Measurements from ENCODE around the gene CCDC158.
"Not testable (repeated sequence)": the region's sequence is repeated elsewhere in the genome, so short reads cannot be mapped to it uniquely, and the experiment has no call there.

Gene CCDC158

GRCh38 chr4:76430519-76431388 is 9.8 kb upstream of the CCDC158 start:
- DNase-seq (ENCODE audit: low spot score) = peak; percentile 65

GRCh38 chr4:76429636-76430035 is 8.7 kb upstream of the CCDC158 start:
- no peak for DNase-seq (ENCODE audit: low spot score)

GRCh38 chr4:76426272-76426671 is 5.3 kb upstream of the CCDC158 start:
- no peak for DNase-seq (ENCODE audit: low spot score)

- not testable (repeated sequence) for DNase-seq (ENCODE audit: low spot score)
These were observed 2.2 kb upstream of the CCDC158 start for GRCh38 chr4:76423159-76423558.

- no peak for DNase-seq (ENCODE audit: low spot score)
These were observed 666 bp downstream of the CCDC158 start for GRCh38 chr4:76420188-76420761.

GRCh38 chr4:76410636-76411035 is 10.3 kb downstream of the CCDC158 start:
- no peak for DNase-seq (ENCODE audit: low spot score)

- DNase-seq (ENCODE audit: low spot score) = no peak
These were observed 13.4 kb downstream of the CCDC158 start for GRCh38 chr4:76407440-76408119.

- no peak for DNase-seq (ENCODE audit: low spot score)
These were observed 14.9 kb downstream of the CCDC158 start for GRCh38 chr4:76406081-76406480.

- no peak for DNase-seq (ENCODE audit: low spot score)
These were observed 19.3 kb downstream of the CCDC158 start for GRCh38 chr4:76401654-76402053.

- DNase-seq (ENCODE audit: low spot score) = peak; percentile 57
These were observed 32.6 kb downstream of the CCDC158 start for GRCh38 chr4:76388160-76388908.

- no peak for DNase-seq (ENCODE audit: low spot score)
These were observed 34.2 kb downstream of the CCDC158 start for GRCh38 chr4:76386566-76387305.

- DNase-seq (ENCODE audit: low spot score) = no peak
These were observed 35.0 kb downstream of the CCDC158 start for GRCh38 chr4:76385974-76386373.

GRCh38 chr4:76384052-76384451 is 36.9 kb downstream of the CCDC158 start:
- no peak for DNase-seq (ENCODE audit: low spot score)

GRCh38 chr4:76383001-76383400 is 37.9 kb downstream of the CCDC158 start:
- no peak for DNase-seq (ENCODE audit: low spot score)

- no peak for DNase-seq (ENCODE audit: low spot score)
These were observed 39.0 kb downstream of the CCDC158 start for GRCh38 chr4:76381986-76382385.

- DNase-seq (ENCODE audit: low spot score) = no peak
These were observed 40.4 kb downstream of the CCDC158 start for GRCh38 chr4:76380561-76380960.

GRCh38 chr4:76377911-76378310 is 43.0 kb downstream of the CCDC158 start:
- no peak for DNase-seq (ENCODE audit: low spot score)

- no peak for DNase-seq (ENCODE audit: low spot score)
These were observed 43.5 kb downstream of the CCDC158 start for GRCh38 chr4:76377481-76377901.

- DNase-seq (ENCODE audit: low spot score) = no peak
These were observed 44.4 kb downstream of the CCDC158 start for GRCh38 chr4:76376534-76376933.

GRCh38 chr4:76375703-76376102 is 45.2 kb downstream of the CCDC158 start:
- DNase-seq (ENCODE audit: low spot score) = no peak

- no peak for DNase-seq (ENCODE audit: low spot score)
These were observed 46.1 kb downstream of the CCDC158 start for GRCh38 chr4:76374798-76375197.

Data from LoVo (cell line).